Skin epidermis (tissue), 12 donors: ENCODE data around the gene DMAC2L.

Source experiments
- H3K27ac ChIP-seq, 21 experiments: fragments of 200-600 bp; sonication (generic) in 11 of 21; one replicate each; pipeline ENCODE4 v1.5.0; 2020; ENCODE audit warnings: mild to moderate bottlenecking in 3 of 21, inconsistent platforms in 2 of 21, moderate library complexity in 2 of 21
- H3K4me3 ChIP-seq, 7 experiments: fragments of 200-600 bp; sonication (generic) in 2 of 7; one replicate each; pipeline ENCODE4 v1.5.0; 2020; ENCODE audit warnings: inconsistent platforms in 2 of 7, mild to moderate bottlenecking in 2 of 7, moderate library complexity in 1 of 7

The DMAC2L gene

DNA sequence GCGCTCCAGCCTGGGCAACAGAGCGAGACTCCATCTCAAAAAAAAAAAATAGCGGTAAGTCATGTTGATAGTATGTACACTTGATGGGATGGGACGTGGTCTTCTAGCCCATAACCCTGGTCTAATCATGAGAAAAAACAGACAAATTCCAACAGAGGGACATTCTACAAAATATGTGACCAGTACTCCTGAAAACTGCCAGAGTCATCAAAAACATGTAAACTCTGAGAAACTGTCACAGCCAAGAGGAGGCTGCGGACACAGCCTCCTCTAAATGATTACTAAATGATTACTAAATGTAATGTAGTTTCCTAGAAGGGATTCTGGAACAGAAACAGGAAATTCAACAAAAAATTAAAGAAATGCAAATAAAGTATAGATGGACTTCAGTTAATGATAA, 63.6 kb downstream of the DMAC2L start:
- Histone ChIP-seq H3K27ac (no peak overlapping the region), H3K4me3 (no peak overlapping the region)
